ENCODE data around the gene EYA4. TPM values are rescaled to one million over a fixed set of nuclear protein-coding genes. Genes with fewer than 3 reads are reported as not detected.

The EYA4 gene
- total and polyA plus RNA-seq, 2 of the 4 experiments (the other 2 are of a cell fraction), result 5.7 to 11.1 TPM

- TF ChIP-seq MXI1 (IDR thresholded peaks at IDR 0.05; ENCODE audit: borderline replicate concordance, low read depth, low read length), result no peak
- peak; percentile 43 for TF ChIP-seq MAFK (IDR thresholded peaks at IDR 0.05; ENCODE audit: low read depth, low read length)
Measured at GRCh38 chr6:133248241-133249001, 7.3 kb downstream of the EYA4 start (continued).

DNA sequence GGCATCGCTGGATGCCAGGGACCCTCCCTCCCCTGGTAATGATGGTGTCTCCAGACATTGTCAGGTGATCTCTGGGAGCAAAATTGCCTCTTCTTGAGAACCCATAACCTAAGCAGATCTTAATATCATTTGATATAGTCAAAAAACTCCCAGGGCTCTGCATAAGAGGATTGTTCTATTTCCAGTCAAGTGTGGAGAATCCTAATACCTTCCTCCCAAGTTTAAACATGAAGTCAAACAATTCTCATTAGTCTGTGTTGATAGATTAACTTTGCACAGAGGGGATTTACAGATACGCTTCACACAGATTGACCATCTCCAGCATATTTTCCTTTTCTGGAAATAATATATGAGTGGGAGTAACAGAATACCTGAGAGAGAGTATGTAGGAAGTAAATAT lies 10.5 kb downstream of the EYA4 start:
- dilution Hi-C loops (cut with HindIII; ENCODE audit: low sequenced_read_pairs, unreplicated experiment), result no loop called here
- H4K8ac ChIP-seq (ENCODE audit: low read depth in 2 of 2, low read length in 2 of 2), result no peak overlapping the region
- H3K4me1 ChIP-seq (ENCODE audit: control insufficient read depth, insufficient read depth, low read length), result peaks cover 9% of the 10 kb centered on the region

More for the DNA sequence above, 10.5 kb downstream of the EYA4 start:
- H2BK20ac ChIP-seq (ENCODE audit: low read depth, low read length), result no peak overlapping the region
- ATAC-seq (ENCODE audit: low read depth) (no peak), DNase-seq (no peak)
- TF ChIP-seq FOS (IDR thresholded peaks at IDR 0.05; ENCODE audit: low read depth, low read length) (no peak), CHD1 (IDR thresholded peaks at IDR 0.05; ENCODE audit: low read depth, low read length) (no peak), NFE2L2 (IDR thresholded peaks at IDR 0.05; ENCODE audit: low read depth, low read length) (no peak), RCOR1 (IDR thresholded peaks at IDR 0.05; ENCODE audit: insufficient replicate concordance, low read length) (no peak), BHLHE40 (IDR thresholded peaks at IDR 0.05; ENCODE audit: low read depth, low read length) (no peak), POLR2A (IDR thresholded peaks at IDR 0.05; ENCODE audit: low read depth, low read length) (no peak), SMC3 (IDR thresholded peaks at IDR 0.05; ENCODE audit: low read depth, low read length) (no peak), MXI1 (IDR thresholded peaks at IDR 0.05; ENCODE audit: borderline replicate concordance, low read depth, low read length) (no peak)
- TF ChIP-seq, protein P1, sequence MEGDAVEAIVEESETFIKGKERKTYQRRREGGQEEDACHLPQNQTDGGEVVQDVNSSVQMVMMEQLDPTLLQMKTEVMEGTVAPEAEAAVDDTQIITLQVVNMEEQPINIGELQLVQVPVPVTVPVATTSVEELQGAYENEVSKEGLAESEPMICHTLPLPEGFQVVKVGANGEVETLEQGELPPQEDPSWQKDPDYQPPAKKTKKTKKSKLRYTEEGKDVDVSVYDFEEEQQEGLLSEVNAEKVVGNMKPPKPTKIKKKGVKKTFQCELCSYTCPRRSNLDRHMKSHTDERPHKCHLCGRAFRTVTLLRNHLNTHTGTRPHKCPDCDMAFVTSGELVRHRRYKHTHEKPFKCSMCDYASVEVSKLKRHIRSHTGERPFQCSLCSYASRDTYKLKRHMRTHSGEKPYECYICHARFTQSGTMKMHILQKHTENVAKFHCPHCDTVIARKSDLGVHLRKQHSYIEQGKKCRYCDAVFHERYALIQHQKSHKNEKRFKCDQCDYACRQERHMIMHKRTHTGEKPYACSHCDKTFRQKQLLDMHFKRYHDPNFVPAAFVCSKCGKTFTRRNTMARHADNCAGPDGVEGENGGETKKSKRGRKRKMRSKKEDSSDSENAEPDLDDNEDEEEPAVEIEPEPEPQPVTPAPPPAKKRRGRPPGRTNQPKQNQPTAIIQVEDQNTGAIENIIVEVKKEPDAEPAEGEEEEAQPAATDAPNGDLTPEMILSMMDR (conservative IDR thresholded peaks at IDR 0.05; ENCODE audit: low read depth, low read length), result no peak
- TF ChIP-seq, protein P2, sequence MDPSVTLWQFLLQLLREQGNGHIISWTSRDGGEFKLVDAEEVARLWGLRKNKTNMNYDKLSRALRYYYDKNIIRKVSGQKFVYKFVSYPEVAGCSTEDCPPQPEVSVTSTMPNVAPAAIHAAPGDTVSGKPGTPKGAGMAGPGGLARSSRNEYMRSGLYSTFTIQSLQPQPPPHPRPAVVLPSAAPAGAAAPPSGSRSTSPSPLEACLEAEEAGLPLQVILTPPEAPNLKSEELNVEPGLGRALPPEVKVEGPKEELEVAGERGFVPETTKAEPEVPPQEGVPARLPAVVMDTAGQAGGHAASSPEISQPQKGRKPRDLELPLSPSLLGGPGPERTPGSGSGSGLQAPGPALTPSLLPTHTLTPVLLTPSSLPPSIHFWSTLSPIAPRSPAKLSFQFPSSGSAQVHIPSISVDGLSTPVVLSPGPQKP (IDR thresholded peaks at IDR 0.05; ENCODE audit: borderline replicate concordance, low read depth, low read length), result no peak
- BruUV-seq (replicated peaks), result no TSS peak
- H3K9me1 ChIP-seq (ENCODE audit: insufficient read depth, low read length), result no peaks in the 10 kb centered on the region; the same call in 1 of the 2 replicates
- no peak overlapping the region for H3K4me2 ChIP-seq (ENCODE audit: low read depth, low read length)
- CTCF ChIA-PET, result interaction anchor here (1.7 kb wide), 1 partner anchor 14 kb away, joined by 3 read pairs; no protein-coding TSS in a partner anchor
- peak overlapping the region; percentile 36; the same call in 1 of the 2 replicates for H4K5ac ChIP-seq (ENCODE audit: low read depth, low read length)
- H3K36me3 ChIP-seq (ENCODE audit: control insufficient read depth, insufficient read depth, low read length), result no peaks in the 10 kb centered on the region
- no peak overlapping the region for H2BK5ac ChIP-seq (ENCODE audit: low read depth, low read length, poor library complexity, severe bottlenecking)
- H2AK5ac ChIP-seq (ENCODE audit: low read depth, low read length), result no peak overlapping the region
- H3K27me3 ChIP-seq (ENCODE audit: control insufficient read depth, insufficient read depth, low read length), result no peaks in the 10 kb centered on the region
- H2AFZ ChIP-seq (replicated peaks; ENCODE audit: low read length, poor library complexity), result no peak overlapping the region
- no peaks in the 10 kb centered on the region; the same call in 1 of the 2 replicates for H4K20me1 ChIP-seq (ENCODE audit: insufficient read depth, low read length)
- peak overlapping the region; percentile 37; the same call in 1 of the 2 replicates for H2BK120ac ChIP-seq (ENCODE audit: low read depth, low read length)
- H4K91ac ChIP-seq (ENCODE audit: insufficient read depth, low read depth, low read length), result no peak overlapping the region
- no CpG with 5 or more reads among the region's 2 CpGs for WGBS, 2 experiments (ENCODE audit: extremely low coverage in 2 of 2, insufficient read length in 1 of 2)
- H2AK9ac ChIP-seq (replicated peaks; ENCODE audit: low read depth, low read length, poor library complexity), result no peak overlapping the region
- in situ Hi-C loops (cut with MboI; ENCODE audit: low sequenced_read_pairs), result no loop called here
- H3K9ac ChIP-seq (ENCODE audit: low read depth, low read length), result no peak overlapping the region
- no peak overlapping the region for H2BK15ac ChIP-seq (ENCODE audit: low read depth, low read length)
- H3K23ac ChIP-seq (ENCODE audit: low read depth, low read length), result no peak overlapping the region
- no peak overlapping the region for H3K27ac ChIP-seq (ENCODE audit: insufficient read depth, low read length)
- POLR2A ChIA-PET (ENCODE audit: unreplicated experiment), result no interaction called here
- 0 out of 2 replicates have a peak overlapping the region, but pooled peaks have one; percentile 41 for H3K18ac ChIP-seq (ENCODE audit: low read depth, low read length)
- H3K4me3 ChIP-seq (ENCODE audit: insufficient read depth, low read depth, low read length), result no peak overlapping the region
- no peak overlapping the region for H3K56ac ChIP-seq (ENCODE audit: extremely low read depth, insufficient read depth, low read length)
- intact Hi-C loops (cut with micrococcal nuclease), result no loop called here
- H3K14ac ChIP-seq (replicated peaks; ENCODE audit: low read depth, low read length), result no peak overlapping the region
- peaks cover 13 to 34% of the 10 kb centered on the region in 2 experiments; a peak in 3 of 4 replicates for H3K79me1 ChIP-seq (ENCODE audit: low read depth in 1 of 2, low read length in 2 of 2)
- H3K9me3 ChIP-seq (ENCODE audit: control insufficient read depth, insufficient read depth, low read length), result no peaks in the 10 kb centered on the region
- H3K4ac ChIP-seq (ENCODE audit: low read depth, low read length), result no peak overlapping the region

All from IMR-90 (cell line).